Upper lobe of left lung (tissue), 4 donors: Measurements from ENCODE around the gene DPF3.

Experiments
- EP300 ChIP-seq, 4 donors: sonication (generic); formaldehyde crosslinking; IDR thresholded peaks; one replicate each; pipeline ENCODE4 v1.5.1; 2017; ENCODE audit warnings: antibody characterized with exemption in 4 of 4, control low read depth in 2 of 4
- POLR2A ChIP-seq, 4 donors: fragments of 450-650 bp; IDR thresholded peaks; one replicate each; pipeline ENCODE4 v1.5.1; 2016 to 2017; ENCODE audit warnings: antibody characterized with exemption in 4 of 4, mild to moderate bottlenecking in 2 of 4
- POLR2AphosphoS5 ChIP-seq, 2 donors: sonication (generic); formaldehyde crosslinking; IDR thresholded peaks; one replicate each; pipeline ENCODE4 v1.5.1; 2017; ENCODE audit warnings: antibody characterized with exemption in 2 of 2
- TF ChIP-seq, protein P1 (sequence below), 6 experiments: fragments of 450-650 bp in 4 of 6; fragments of 200-600 bp in 2 of 6; sonication (generic) in 2 of 6; IDR thresholded peaks; one replicate each; pipeline ENCODE4 v1.5.1; 2016 to 2019; ENCODE audit warnings: antibody characterized with exemption in 6 of 6

DNA sequence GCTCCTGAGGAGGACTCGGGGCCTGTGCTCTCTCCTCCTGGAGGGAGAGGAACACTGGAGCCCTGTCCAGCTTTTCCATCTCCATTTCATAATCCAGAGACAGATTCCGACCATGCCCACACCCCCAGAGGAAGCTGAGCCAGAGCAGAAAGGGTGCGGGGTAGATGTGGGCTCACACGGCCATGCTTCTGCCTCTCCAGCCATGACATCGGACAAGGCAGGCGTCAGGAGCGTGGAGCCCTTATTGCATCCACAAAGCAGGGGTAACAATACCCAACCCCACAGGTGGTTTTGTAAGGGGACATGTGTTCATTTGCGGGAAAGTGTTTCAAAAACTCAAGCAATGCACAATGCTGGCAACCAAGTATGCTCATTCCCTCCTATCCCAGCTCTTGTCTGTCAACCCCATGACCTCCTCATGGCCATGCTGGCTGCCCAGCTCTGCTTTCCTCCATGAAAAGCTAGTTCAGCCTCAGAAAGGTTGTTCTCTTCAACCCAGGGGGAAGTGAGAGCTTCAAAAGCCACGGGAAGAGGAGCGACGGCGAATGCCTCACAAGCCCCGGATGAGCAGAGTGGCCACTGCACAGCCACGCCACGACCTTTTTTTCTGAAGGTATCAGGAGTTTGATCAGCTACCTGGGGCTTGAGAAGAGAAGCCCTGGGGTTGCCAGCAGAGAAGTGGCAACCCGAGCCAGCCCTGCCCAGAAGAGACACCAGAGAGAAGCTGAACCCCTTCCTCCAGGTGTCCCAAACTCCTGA lies 161.7 kb downstream of the DPF3 start:
- TF ChIP-seq, protein P1, sequence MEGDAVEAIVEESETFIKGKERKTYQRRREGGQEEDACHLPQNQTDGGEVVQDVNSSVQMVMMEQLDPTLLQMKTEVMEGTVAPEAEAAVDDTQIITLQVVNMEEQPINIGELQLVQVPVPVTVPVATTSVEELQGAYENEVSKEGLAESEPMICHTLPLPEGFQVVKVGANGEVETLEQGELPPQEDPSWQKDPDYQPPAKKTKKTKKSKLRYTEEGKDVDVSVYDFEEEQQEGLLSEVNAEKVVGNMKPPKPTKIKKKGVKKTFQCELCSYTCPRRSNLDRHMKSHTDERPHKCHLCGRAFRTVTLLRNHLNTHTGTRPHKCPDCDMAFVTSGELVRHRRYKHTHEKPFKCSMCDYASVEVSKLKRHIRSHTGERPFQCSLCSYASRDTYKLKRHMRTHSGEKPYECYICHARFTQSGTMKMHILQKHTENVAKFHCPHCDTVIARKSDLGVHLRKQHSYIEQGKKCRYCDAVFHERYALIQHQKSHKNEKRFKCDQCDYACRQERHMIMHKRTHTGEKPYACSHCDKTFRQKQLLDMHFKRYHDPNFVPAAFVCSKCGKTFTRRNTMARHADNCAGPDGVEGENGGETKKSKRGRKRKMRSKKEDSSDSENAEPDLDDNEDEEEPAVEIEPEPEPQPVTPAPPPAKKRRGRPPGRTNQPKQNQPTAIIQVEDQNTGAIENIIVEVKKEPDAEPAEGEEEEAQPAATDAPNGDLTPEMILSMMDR (IDR thresholded peaks at IDR 0.05), result no peak
- no peak for TF ChIP-seq POLR2AphosphoS5 (IDR thresholded peaks at IDR 0.05)
- no peak for TF ChIP-seq POLR2A (IDR thresholded peaks at IDR 0.05)
- no peak for TF ChIP-seq EP300 (IDR thresholded peaks at IDR 0.05)
